ENCODE results near the gene LYRM4.

Gene LYRM4

GRCh38 chr6:5098501-5099270 lies 162.1 kb downstream of the LYRM4 start:
- DNase-seq (ENCODE audit: low spot score): no peak

DNA sequence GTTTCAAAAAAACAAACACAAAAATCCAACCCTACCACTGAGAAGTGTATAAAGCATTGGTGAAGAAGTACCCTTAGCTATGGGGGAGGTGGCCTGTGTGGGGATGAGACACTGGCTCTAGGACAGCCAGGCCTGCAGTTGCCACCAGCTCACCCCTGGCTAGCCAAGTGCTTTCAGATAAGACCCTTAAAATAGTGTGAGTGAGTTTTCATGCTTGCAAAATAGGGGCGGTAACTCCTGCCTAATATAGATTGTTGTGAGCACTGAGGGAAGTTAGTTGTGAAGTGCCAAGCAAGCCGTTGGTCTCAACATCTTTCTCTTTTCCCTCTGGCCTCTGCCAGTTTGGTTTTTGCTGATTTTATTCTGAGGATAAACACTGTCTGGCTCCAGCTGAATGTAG lies 164.3 kb downstream of the LYRM4 start:
- no peak for DNase-seq (ENCODE audit: low spot score)

DNA sequence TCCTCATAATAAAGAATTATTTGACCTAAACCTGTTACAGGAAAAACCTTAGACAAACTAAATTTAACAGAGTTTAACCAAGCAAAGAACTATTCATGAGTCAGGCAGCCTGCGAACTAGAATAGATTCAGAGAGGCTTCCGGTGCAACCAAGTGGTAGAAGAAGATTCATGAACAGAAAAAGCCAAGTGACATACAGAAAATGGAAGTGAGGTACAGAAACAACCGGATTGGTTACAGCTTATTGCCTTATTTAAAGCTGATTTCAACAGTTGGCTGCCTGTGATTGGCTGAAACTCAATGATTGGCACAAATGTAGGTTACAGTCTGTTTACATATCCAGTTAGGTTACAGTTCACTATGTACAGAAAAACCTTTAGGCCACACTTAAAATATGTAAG lies 165.5 kb downstream of the LYRM4 start:
- DNase-seq (ENCODE audit: low spot score): no peak

GRCh38 chr6:5094327-5094726 lies 166.4 kb downstream of the LYRM4 start:
- no peak for DNase-seq (ENCODE audit: low spot score)

GRCh38 chr6:5093231-5094015 lies 167.3 kb downstream of the LYRM4 start:
- no peak for DNase-seq (ENCODE audit: low spot score)

- DNase-seq (ENCODE audit: low spot score): no peak
Observed at GRCh38 chr6:5091210-5092069, 169.3 kb downstream of the LYRM4 start.

DNA sequence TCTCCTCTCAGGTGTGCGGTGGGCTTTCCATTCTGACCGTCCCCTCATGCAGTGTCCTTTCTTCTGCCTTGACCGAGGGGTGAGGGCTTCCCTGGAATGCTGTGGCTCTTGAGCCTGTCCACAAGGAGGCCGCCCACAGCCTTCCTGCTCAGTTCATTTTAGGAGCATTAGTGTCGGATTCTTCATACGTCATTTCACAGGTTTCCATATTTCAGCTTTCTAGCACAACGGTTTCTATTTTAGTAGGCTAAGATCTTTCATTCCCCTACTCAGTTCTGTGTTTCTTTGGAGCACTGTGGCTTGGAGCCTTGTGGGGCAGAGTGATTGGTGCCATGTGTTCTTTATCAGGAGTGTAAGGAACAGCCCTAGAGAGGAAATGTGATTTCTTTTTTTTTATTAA lies 170.1 kb downstream of the LYRM4 start:
- no peak for DNase-seq (ENCODE audit: low spot score)

- no peak for DNase-seq (ENCODE audit: low spot score)
Observed at GRCh38 chr6:5089481-5090438, 171.0 kb downstream of the LYRM4 start.

GRCh38 chr6:5088780-5089179 lies 172.0 kb downstream of the LYRM4 start:
- no peak for DNase-seq (ENCODE audit: low spot score)

DNA sequence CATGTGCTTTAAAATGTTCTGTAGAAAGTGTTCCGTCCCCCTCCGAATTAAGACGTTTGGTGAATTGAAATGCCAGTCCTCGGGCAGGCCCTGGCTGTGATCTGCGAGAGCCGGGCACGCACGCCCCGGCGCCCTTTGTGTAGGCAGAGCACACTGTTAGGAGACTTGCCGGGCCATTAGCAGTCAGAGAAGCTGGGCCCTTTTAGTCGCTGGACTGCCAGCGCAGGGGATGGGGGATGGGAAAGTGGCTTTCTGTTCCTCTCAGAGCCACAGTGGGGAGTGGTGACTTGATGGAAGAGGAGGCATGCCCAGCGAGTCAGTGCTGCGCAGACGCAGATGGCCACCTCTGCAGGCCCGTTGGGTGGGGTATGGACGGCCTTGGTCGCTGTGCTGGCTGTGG lies 173.4 kb downstream of the LYRM4 start:
- DNase-seq (ENCODE audit: low spot score): no peak

GRCh38 chr6:5086294-5086890 lies 174.4 kb downstream of the LYRM4 start:
- DNase-seq (ENCODE audit: low spot score): no peak

DNA sequence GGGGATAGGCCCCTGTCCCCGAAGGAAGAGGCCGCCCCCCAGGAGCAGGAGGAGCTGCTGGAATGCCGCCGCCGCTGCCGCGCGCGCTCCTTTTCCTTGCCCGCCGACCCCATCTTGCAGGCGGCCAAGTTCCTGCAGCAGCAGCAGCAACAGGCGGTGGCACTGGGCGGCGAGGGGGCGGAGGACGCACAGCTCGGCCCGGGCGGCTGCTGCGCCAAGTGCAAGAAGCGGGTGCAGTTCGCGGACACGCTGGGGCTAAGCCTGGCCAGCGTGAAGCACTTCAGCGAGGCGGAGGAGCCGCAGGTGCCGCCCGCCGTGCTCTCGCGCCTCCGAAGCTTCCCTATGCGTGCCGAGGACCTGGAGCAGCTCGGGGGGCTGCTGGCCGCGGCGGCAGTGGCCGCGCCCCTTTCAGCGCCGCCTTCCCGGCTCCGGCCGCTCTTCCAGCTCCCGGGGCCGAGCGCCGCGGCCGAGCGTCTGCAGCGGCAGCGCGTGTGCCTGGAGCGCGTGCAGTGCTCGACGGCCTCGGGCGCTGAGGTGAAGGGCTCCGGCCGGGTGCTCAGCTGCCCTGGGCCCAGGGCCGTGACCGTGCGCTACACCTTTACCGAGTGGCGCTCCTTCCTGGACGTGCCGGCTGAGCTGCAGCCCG lies 175.0 kb downstream of the LYRM4 start:
- DNase-seq (ENCODE audit: low spot score): peak; percentile 30

GRCh38 chr6:5084781-5085647 lies 175.7 kb downstream of the LYRM4 start, which contains the start of gene PPP1R3G:
Gene PPP1R3G, plus strand, starts transcription at chr6:5085341. Its CDS starts 145 bp downstream, at chr6:5085486.
- DNase-seq (ENCODE audit: low spot score): peak; percentile 31

GRCh38 chr6:5084360-5084780 lies 176.4 kb downstream of the LYRM4 start:
- no peak for DNase-seq (ENCODE audit: low spot score)

GRCh38 chr6:5083813-5084359 lies 176.9 kb downstream of the LYRM4 start:
- DNase-seq (ENCODE audit: low spot score): no peak

DNA sequence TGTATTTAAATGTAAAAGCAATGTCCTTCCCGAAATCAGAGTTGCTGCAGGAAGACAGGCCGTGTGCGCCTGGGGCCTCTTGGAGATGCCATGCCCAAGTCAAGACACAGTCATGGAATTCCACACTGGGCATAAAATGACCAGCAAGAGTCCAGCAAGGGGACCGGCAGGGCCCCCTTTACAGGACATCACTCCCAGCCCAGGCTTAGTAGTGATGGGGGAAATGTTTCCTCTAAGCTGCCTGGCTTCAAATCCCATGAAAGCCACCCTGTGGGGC lies 177.5 kb downstream of the LYRM4 start:
- DNase-seq (ENCODE audit: low spot score): no peak

GRCh38 chr6:5082487-5083306 lies 178.1 kb downstream of the LYRM4 start:
- peak; percentile 22 for DNase-seq (ENCODE audit: low spot score)

DNA sequence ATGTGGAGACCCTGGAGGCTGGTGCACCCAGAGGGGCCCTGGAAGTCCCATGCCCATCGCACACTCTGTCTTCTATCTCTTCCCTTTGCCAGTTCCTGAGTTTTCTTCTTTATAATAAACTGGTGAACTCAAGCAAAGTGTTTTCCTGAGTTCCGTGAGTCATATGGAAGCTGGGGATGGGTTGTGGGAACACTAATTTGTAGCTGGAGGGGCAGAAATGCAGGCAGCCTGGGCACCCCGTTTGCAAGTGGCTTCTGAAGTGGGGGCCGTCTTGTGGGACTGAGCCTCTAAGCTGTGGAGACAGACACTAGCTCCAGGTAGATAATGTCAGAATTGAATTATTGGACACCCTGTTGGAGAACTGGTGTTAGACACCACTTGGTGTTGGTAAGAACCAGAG lies 178.8 kb downstream of the LYRM4 start:
- no peak for DNase-seq (ENCODE audit: low spot score)

Measured in SW480 (cell line).